ENCODE results near the gene JAZF1. TPM values are rescaled to one million over a fixed set of nuclear protein-coding genes. Genes with fewer than 3 reads are reported as not detected.

Gene JAZF1
- total RNA-seq, 1 experiment from 2014 or later = 1.5 TPM

- H3K27me3 ChIP-seq (replicated peaks; ENCODE audit: insufficient read depth, low read depth, low read length, poor library complexity) = peaks cover 39% of the 10 kb centered on the region
- no TSS peak for BruUV-seq (replicated peaks)
- intact Hi-C loops (cut with micrococcal nuclease; ENCODE audit: unreplicated experiment) = no loop called here
- TF ChIP-seq EZH2 (IDR thresholded peaks at IDR 0.05; ENCODE audit: borderline replicate concordance, low read depth, low read length, poor library complexity, severe bottlenecking) = no peak
- no peak for TF ChIP-seq CTCF (conservative IDR thresholded peaks at IDR 0.05; ENCODE audit: low read depth, low read length)
- DNase-seq (ENCODE audit: low spot score) = no peak
- no peak overlapping the region for H3K4me3 ChIP-seq (ENCODE audit: low read depth, low read length, poor library complexity, severe bottlenecking)
- no peaks in the 10 kb centered on the region for H3K9me3 ChIP-seq (ENCODE audit: low read depth, low read length, poor library complexity, severe bottlenecking)
- H3K27ac ChIP-seq (ENCODE audit: low read depth, low read length, poor library complexity, severe bottlenecking) = no peak overlapping the region
- ChIA-PET CTCF (no interaction called here), POLR2A (ENCODE audit: low non-redundant PET) (no interaction called here)
- no peaks in the 10 kb centered on the region for H3K36me3 ChIP-seq (ENCODE audit: insufficient read depth, low read length, poor library complexity, severe bottlenecking)
- no peaks in the 10 kb centered on the region for H3K4me1 ChIP-seq (ENCODE audit: insufficient read depth, low read length, poor library complexity, severe bottlenecking)
Measured at GRCh38 chr7:28032738-28033380, 147.7 kb downstream of the JAZF1 start.

GRCh38 chr7:28029051-28029450 lies 151.5 kb downstream of the JAZF1 start:
- ChIA-PET POLR2A (ENCODE audit: low non-redundant PET) (no interaction called here), CTCF (no interaction called here)
- no peak for TF ChIP-seq EZH2 (IDR thresholded peaks at IDR 0.05; ENCODE audit: borderline replicate concordance, low read depth, low read length, poor library complexity, severe bottlenecking)
- TF ChIP-seq CTCF (conservative IDR thresholded peaks at IDR 0.05; ENCODE audit: low read depth, low read length) = no peak
- intact Hi-C loops (cut with micrococcal nuclease; ENCODE audit: unreplicated experiment) = loop anchor here (10.0 kb wide), 1 partner anchor 454 kb away; no protein-coding TSS in a partner anchor
- Histone ChIP-seq H3K9me3 (ENCODE audit: low read depth, low read length, poor library complexity, severe bottlenecking) (no peaks in the 10 kb centered on the region), H3K36me3 (ENCODE audit: insufficient read depth, low read length, poor library complexity, severe bottlenecking) (no peaks in the 10 kb centered on the region), H3K4me3 (ENCODE audit: low read depth, low read length, poor library complexity, severe bottlenecking) (no peak overlapping the region), H3K4me1 (ENCODE audit: insufficient read depth, low read length, poor library complexity, severe bottlenecking) (no peaks in the 10 kb centered on the region), H3K27ac (ENCODE audit: low read depth, low read length, poor library complexity, severe bottlenecking) (no peak overlapping the region), H3K27me3 (replicated peaks; ENCODE audit: insufficient read depth, low read depth, low read length, poor library complexity) (peaks cover 77% of the 10 kb centered on the region)
- BruUV-seq (replicated peaks) = no TSS peak
- DNase-seq (ENCODE audit: low spot score) = no peak

GRCh38 chr7:28028471-28028870 lies 152.1 kb downstream of the JAZF1 start:
- no peaks in the 10 kb centered on the region for H3K36me3 ChIP-seq (ENCODE audit: insufficient read depth, low read length, poor library complexity, severe bottlenecking)
- TF ChIP-seq EZH2 (IDR thresholded peaks at IDR 0.05; ENCODE audit: borderline replicate concordance, low read depth, low read length, poor library complexity, severe bottlenecking) = no peak
- no peak for TF ChIP-seq CTCF (conservative IDR thresholded peaks at IDR 0.05; ENCODE audit: low read depth, low read length)
- POLR2A ChIA-PET (ENCODE audit: low non-redundant PET) = no interaction called here
- BruUV-seq (replicated peaks) = no TSS peak
- CTCF ChIA-PET = no interaction called here
- no peak overlapping the region for H3K4me3 ChIP-seq (ENCODE audit: low read depth, low read length, poor library complexity, severe bottlenecking)
- intact Hi-C loops (cut with micrococcal nuclease; ENCODE audit: unreplicated experiment) = loop anchor here (10.0 kb wide), 1 partner anchor 454 kb away; no protein-coding TSS in a partner anchor
- no peak for DNase-seq (ENCODE audit: low spot score)
- no peaks in the 10 kb centered on the region for H3K9me3 ChIP-seq (ENCODE audit: low read depth, low read length, poor library complexity, severe bottlenecking)
- H3K4me1 ChIP-seq (ENCODE audit: insufficient read depth, low read length, poor library complexity, severe bottlenecking) = no peaks in the 10 kb centered on the region
- H3K27ac ChIP-seq (ENCODE audit: low read depth, low read length, poor library complexity, severe bottlenecking) = no peak overlapping the region
- peaks cover 83% of the 10 kb centered on the region for H3K27me3 ChIP-seq (replicated peaks; ENCODE audit: insufficient read depth, low read depth, low read length, poor library complexity)
